HS-27A (cell line): ENCODE data around the gene ARHGAP15.

Source experiments
- DNase-seq: peaks from one replicate; pipeline ENCODE4 v3.0.0-alpha.2; 2012; ENCODE audit warnings: low read depth, missing footprints

ARHGAP15 gene

GRCh38 chr2:143482771-143483170, 353.6 kb downstream of the ARHGAP15 start:
- DNase-seq, result no peak

DNA sequence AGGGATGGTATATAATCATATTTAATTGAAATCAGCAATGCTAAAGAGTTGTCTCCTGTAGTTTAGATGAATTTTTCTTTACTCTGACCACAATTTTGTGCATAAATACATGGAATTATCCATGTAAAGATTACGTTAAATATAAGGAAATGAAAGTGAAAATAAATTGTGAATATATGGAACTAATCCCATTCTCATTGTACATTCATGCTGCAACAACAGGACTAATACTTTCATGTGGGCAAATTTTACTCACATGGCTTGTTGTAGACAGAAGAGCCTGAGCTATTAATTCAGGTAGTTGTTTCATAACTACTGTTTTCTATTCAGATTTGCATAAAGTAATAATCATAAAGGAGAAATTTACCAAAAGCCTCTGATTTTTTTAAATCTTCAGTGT, 357.8 kb downstream of the ARHGAP15 start:
- no peak for DNase-seq

- peak; percentile 53 for DNase-seq
Observed at GRCh38 chr2:143489145-143489544, 359.9 kb downstream of the ARHGAP15 start.

GRCh38 chr2:143491131-143491530, 361.9 kb downstream of the ARHGAP15 start:
- no peak for DNase-seq

GRCh38 chr2:143493339-143493738, 364.1 kb downstream of the ARHGAP15 start:
- no peak for DNase-seq

- DNase-seq, result no peak
Observed at GRCh38 chr2:143497726-143498125, 368.5 kb downstream of the ARHGAP15 start.

- DNase-seq, result no peak
Observed at GRCh38 chr2:143498496-143498895, 369.3 kb downstream of the ARHGAP15 start.

GRCh38 chr2:143499061-143499460, 369.8 kb downstream of the ARHGAP15 start:
- no peak for DNase-seq

GRCh38 chr2:143501106-143501676, 372.0 kb downstream of the ARHGAP15 start:
- no peak for DNase-seq

DNA sequence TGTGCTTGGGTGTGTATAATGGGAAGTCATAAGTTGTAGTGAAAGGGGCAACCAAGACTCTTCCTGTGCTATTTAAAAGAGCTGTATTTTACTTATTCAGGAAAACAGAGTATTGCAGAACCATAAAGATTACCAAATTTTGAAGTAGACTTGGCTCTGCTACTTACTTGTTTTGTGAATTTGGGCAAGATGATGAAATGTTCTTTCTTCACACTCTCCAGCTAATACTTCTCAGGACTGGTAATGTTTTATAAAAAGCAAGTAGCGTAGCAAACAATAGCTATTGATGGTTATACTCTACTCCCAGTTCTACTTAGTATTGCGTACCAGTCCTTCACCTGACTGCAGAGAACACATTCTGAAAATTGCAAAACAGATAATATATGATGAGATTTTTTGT, 374.1 kb downstream of the ARHGAP15 start:
- no peak for DNase-seq

GRCh38 chr2:143504397-143504796, 375.2 kb downstream of the ARHGAP15 start:
- DNase-seq, result no peak

DNA sequence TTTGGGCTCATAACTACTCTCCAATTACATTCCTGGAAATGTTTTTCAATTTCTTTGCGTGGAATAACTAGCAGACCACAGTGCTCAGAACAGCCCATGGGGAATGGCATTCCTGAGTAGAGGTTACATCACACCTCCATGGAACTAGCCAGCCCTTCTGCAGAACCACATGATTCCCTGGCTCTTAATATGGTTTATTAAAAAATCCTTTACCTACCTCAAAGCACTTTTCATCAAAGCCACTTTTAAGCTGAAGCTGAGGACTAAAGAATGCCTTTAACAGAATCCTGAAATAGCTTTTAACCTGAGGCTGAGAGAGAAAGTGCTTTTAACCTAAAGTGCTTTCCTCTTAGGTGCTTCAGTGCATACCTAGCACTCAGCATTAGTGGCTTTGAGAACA, 376.3 kb downstream of the ARHGAP15 start:
- DNase-seq, result no peak

- peak; percentile 24 for DNase-seq
Observed at GRCh38 chr2:143513081-143513480, 383.9 kb downstream of the ARHGAP15 start.

DNA sequence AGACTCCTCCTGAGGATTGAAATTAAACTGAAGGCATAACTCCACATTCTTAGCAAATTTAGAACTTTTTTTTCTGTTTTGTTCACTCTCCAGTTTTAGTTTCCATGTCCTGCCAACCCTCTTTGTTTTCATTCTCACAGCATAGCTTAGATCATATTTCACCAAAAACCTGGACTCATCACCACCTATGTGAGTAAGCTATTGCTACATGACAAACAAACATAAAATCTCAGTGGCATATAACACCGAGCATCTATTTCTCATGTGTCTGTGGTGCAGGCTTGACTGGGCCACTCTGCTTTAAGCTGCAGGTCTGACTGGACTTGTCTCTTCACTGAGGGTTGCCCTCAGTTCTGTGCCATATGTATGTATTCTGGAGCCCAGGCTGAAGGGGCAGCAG, 385.2 kb downstream of the ARHGAP15 start:
- no peak for DNase-seq

GRCh38 chr2:143515318-143515717, 386.1 kb downstream of the ARHGAP15 start:
- no peak for DNase-seq

- no peak for DNase-seq
Observed at GRCh38 chr2:143519521-143519920, 390.3 kb downstream of the ARHGAP15 start.

- no peak for DNase-seq
Observed at GRCh38 chr2:143521396-143521795, 392.2 kb downstream of the ARHGAP15 start.

- no peak for DNase-seq
Observed at GRCh38 chr2:143522699-143523098, 393.5 kb downstream of the ARHGAP15 start.

DNA sequence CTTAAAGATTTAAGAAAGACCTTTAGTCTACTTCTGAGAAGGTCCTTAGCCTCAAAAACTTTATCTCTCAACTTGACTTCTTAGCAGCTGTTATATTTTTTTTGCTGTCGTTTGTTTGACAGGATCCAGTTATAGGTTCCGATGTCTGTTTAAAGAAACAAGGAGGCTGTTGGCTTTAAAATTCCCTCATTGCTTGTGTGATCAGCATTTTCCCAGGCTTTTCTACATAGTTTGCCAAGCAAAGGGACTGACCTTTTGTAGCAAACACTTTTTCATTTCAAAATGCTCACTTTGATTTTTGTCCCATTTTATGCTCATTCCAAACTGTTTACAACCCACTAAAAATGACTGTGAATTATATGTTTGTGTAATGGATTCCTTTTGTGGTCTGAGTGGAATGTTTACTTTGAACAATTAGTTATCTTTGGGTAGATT, 394.9 kb downstream of the ARHGAP15 start:
- no peak for DNase-seq

DNA sequence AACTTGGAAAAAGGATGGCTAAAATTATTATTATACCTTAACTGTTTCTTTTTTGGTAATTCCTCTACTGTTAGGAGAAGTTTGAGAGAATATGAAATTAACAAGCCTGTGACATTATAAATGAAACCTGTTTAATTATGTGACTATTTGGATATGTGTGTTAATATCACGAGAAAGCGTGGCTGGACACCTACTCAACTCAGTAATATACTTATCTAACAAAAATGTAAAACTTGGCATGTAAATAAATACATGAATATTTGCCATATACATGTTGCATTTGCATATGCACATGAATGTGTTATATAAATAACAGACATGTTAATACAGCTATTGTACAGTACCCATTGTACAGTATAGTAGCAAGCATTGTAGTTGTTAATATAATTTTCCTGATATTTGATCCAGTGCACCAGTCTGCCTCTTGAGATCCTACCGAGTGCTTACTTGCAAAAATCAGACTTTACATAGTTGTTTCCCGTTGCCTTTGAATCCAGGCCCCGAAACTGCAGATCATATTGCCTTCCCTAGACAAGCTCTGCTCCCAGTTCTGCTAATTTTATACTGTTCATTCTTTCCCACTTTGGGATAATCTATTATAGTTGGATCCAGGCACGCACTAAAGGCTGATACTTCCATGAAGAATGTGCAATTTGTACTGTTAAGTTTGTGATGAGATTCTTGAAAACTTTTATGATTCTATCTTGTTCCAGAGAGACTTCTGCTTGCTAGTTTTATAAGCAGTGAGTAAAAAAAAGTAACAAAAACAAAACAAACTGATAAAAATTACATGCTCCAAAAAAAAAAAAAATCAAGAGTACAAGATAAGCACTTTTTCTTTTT, 395.6 kb downstream of the ARHGAP15 start:
- DNase-seq, result no peak

GRCh38 chr2:143525402-143525860, 396.2 kb downstream of the ARHGAP15 start:
- DNase-seq, result no peak

- no peak for DNase-seq
Observed at GRCh38 chr2:143526498-143526897, 397.3 kb downstream of the ARHGAP15 start.

DNA sequence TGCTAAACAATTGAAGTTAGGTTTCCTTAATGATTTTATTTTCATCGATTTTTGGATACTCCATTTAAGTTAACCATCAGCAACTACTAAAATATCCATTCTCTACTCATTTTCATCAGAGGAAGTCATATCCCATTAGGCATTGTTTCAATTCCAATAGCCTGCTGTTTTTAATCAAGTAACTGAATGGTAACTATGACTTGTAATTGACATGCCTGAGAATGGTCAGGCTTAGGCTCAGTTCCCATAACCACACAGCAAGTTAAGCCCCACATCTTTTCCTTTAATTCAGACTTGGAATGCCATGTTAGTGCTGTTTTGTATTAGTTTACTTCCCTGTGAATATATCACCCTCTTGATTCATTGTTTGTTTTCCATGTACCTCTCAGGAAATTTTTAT, 398.8 kb downstream of the ARHGAP15 start:
- DNase-seq, result no peak
